BE2C (cell line): Measurements from ENCODE around the gene ZRANB3.
"Not testable (repeated sequence)": the region's sequence is repeated elsewhere in the genome, so short reads cannot be mapped to it uniquely, and the experiment has no call there.

Experiments
- DNase-seq: peaks from one replicate; pipeline ENCODE4 v3.0.0-alpha.2; 2020
- H3K27me3 ChIP-seq: fragments of 250-450 bp; sonication (Bioruptor Pico); 2 replicates; pipeline ENCODE4 v1.5.1; 2020; ENCODE audit warnings: mild to moderate bottlenecking
- H3K36me3 ChIP-seq: fragments of 250-450 bp; sonication (Bioruptor Pico); 2 replicates; pipeline ENCODE4 v1.5.1; 2020; ENCODE audit warnings: mild to moderate bottlenecking
- H3K4me1 ChIP-seq: fragments of 250-450 bp; sonication (Bioruptor Pico); 2 replicates; pipeline ENCODE4 v1.5.1; 2020
- H3K4me3 ChIP-seq: 2 replicates; pipeline ENCODE4 v1.5.1; 2011; ENCODE audit warnings: low read depth, low read length
- H3K9me3 ChIP-seq: fragments of 250-450 bp; sonication (Bioruptor Pico); 2 replicates; pipeline ENCODE4 v1.5.1; 2020
- CTCF ChIP-seq: IDR thresholded peaks from 2 replicates; pipeline ENCODE4 v1.5.1; 2012; ENCODE audit warnings: mild to moderate bottlenecking, low read depth, low read length

Gene ZRANB3

GRCh38 chr2:135373702-135374101 lies 157.3 kb downstream of the ZRANB3 start:
- Histone ChIP-seq H3K9me3 (no peaks in the 10 kb centered on the region), H3K4me3 (no peak overlapping the region), H3K4me1 (no peaks in the 10 kb centered on the region), H3K27me3 (no peaks in the 10 kb centered on the region), H3K36me3 (no peaks in the 10 kb centered on the region)
- no peak for TF ChIP-seq CTCF
- DNase-seq, result no peak

- no peak for TF ChIP-seq CTCF
- Histone ChIP-seq H3K27me3 (no peaks in the 10 kb centered on the region), H3K9me3 (no peaks in the 10 kb centered on the region), H3K4me1 (no peaks in the 10 kb centered on the region), H3K36me3 (no peaks in the 10 kb centered on the region), H3K4me3 (no peak overlapping the region)
- DNase-seq, result no peak
These were observed 181.1 kb downstream of the ZRANB3 start for GRCh38 chr2:135349941-135350340.

- not testable (repeated sequence) for DNase-seq, H3K4me3 ChIP-seq, H3K9me3 ChIP-seq
These were observed 182.8 kb downstream of the ZRANB3 start for GRCh38 chr2:135348096-135348704.

GRCh38 chr2:135337071-135337470 lies 193.9 kb downstream of the ZRANB3 start:
- no peak overlapping the region for H3K4me3 ChIP-seq
- no peak for DNase-seq
- H3K36me3 ChIP-seq, result no peaks in the 10 kb centered on the region
- no peaks in the 10 kb centered on the region for H3K4me1 ChIP-seq
- no peaks in the 10 kb centered on the region for H3K9me3 ChIP-seq
- no peak for TF ChIP-seq CTCF
- H3K27me3 ChIP-seq, result no peaks in the 10 kb centered on the region

More at GRCh38 chr2:135348096-135348704, 182.8 kb downstream of the ZRANB3 start:
- H3K27me3 ChIP-seq, H3K36me3 ChIP-seq, H3K4me1 ChIP-seq: not testable (repeated sequence)

GRCh38 chr2:135335256-135335655 lies 195.8 kb downstream of the ZRANB3 start:
- Histone ChIP-seq H3K36me3 (no peaks in the 10 kb centered on the region), H3K9me3 (no peaks in the 10 kb centered on the region), H3K27me3 (no peaks in the 10 kb centered on the region), H3K4me3 (no peak overlapping the region), H3K4me1 (no peaks in the 10 kb centered on the region)
- no peak for DNase-seq
- TF ChIP-seq CTCF, result no peak

GRCh38 chr2:135327146-135327545 lies 203.9 kb downstream of the ZRANB3 start:
- H3K4me3 ChIP-seq, result no peak overlapping the region
- no peaks in the 10 kb centered on the region for H3K9me3 ChIP-seq
- no peaks in the 10 kb centered on the region for H3K4me1 ChIP-seq
- H3K27me3 ChIP-seq, result no peaks in the 10 kb centered on the region
- H3K36me3 ChIP-seq, result no peaks in the 10 kb centered on the region
- DNase-seq, result no peak
- no peak for TF ChIP-seq CTCF
